ENCODE results near the gene DLGAP1. TPM values are rescaled to one million over a fixed set of nuclear protein-coding genes. Genes with fewer than 3 reads are reported as not detected.

DLGAP1 gene
- total and polyA plus RNA-seq, 2 of the 13 experiments (the other 11 are each of a cell fraction or from before 2014, with no cell fraction given): 0.01 TPM; not detected in 1

DNA sequence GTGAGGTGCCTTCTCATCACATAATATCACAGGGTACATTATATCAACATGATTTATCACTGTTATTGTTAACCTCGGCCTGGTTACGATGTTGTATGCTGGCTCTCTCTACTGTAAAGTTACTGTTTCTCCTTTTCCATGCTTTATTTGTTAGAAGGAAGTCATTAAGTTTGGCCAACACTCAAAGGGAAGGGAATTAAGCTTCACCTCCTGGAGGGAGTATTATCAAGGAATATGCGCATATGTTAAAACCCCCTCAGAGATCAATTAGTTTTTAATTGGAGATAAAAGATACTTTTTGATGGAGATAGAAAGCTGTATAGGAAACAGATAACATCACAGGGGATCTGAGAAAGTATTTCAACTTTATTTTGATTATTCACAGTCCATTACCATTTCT is 221.6 kb downstream of the DLGAP1 start:
- Histone ChIP-seq H3K9ac (ENCODE audit: insufficient read depth, low read depth, low read length) (no peak overlapping the region), H3K4me1 (ENCODE audit: insufficient read depth, low read length) (no peaks in the 10 kb centered on the region), H3K4me2 (ENCODE audit: low read depth, low read length) (no peak overlapping the region), H4K20me1 (ENCODE audit: insufficient read depth, low read length) (no peaks in the 10 kb centered on the region), H3K27ac (ENCODE audit: extremely low read length, insufficient read depth, low read length) (no peak overlapping the region), H3K4me3 (replicated peaks in 1 of 3; ENCODE audit: insufficient read depth in 1 of 3, low read depth in 2 of 3, low read length in 3 of 3) (no peak overlapping the region), H3K27me3 (ENCODE audit: control insufficient read depth in 1 of 2, insufficient read depth in 2 of 2, low read length in 2 of 2) (0 out of 5 replicates have a peak, but pooled peaks cover 0 to 2% of the 10 kb centered on the region in 2 experiments), H2AFZ (ENCODE audit: low read length) (no peak overlapping the region), H3K79me2 (ENCODE audit: insufficient read depth, low read length) (no peaks in the 10 kb centered on the region), H3K9me3 (ENCODE audit: low read length) (no peaks in the 10 kb centered on the region), H3K36me3 (replicated peaks in 1 of 2; ENCODE audit: control insufficient read depth in 1 of 2, insufficient read depth in 2 of 2, low read length in 2 of 2) (no peaks in the 10 kb centered on the region)
- in situ Hi-C loops (cut with HindIII; ENCODE audit: extremely low pct_ligation_motif_present, low pct_unique_long_range_greater_than_20kb) (no loop called here), intact Hi-C loops (cut with micrococcal nuclease; ENCODE audit: unreplicated experiment) (no loop called here)
- no peak for TF ChIP-seq TBP (CRISPR knock-in tag; IDR thresholded peaks at IDR 0.05)
- TF ChIP-seq, protein P1, sequence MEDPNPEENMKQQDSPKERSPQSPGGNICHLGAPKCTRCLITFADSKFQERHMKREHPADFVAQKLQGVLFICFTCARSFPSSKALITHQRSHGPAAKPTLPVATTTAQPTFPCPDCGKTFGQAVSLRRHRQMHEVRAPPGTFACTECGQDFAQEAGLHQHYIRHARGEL (CRISPR knock-in tag; IDR thresholded peaks at IDR 0.05): no peak
- TF ChIP-seq, protein P2, sequence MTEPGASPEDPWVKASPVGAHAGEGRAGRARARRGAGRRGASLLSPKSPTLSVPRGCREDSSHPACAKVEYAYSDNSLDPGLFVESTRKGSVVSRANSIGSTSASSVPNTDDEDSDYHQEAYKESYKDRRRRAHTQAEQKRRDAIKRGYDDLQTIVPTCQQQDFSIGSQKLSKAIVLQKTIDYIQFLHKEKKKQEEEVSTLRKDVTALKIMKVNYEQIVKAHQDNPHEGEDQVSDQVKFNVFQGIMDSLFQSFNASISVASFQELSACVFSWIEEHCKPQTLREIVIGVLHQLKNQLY (CRISPR knock-in tag; IDR thresholded peaks at IDR 0.05): no peak
- FAIRE-seq (no peak), ATAC-seq (no peak), DNase-seq (ENCODE audit: low spot score) (no peak)
- ChIA-PET CTCF (ENCODE audit: low intra/inter-chr PET ratio, low total read pairs) (no interaction called here), POLR2A (no interaction called here)
- BruUV-seq (replicated peaks): no TSS peak
- WGBS (ENCODE audit: low lambda C conversion rate): 32% methylated on average over 3 of the region's 3 CpGs

- DNase-seq (ENCODE audit: low spot score) (no peak), FAIRE-seq (no peak), ATAC-seq (no peak)
- no peaks in the 10 kb centered on the region for H3K79me2 ChIP-seq (ENCODE audit: insufficient read depth, low read length)
- no peaks in the 10 kb centered on the region for H3K36me3 ChIP-seq (replicated peaks in 1 of 2; ENCODE audit: control insufficient read depth in 1 of 2, insufficient read depth in 2 of 2, low read length in 2 of 2)
- no peaks in the 10 kb centered on the region for H4K20me1 ChIP-seq (ENCODE audit: insufficient read depth, low read length)
- no peaks in the 10 kb centered on the region for H3K4me1 ChIP-seq (ENCODE audit: insufficient read depth, low read length)
- WGBS (ENCODE audit: low lambda C conversion rate): 0% methylated on average over 2 of the region's 2 CpGs
- intact Hi-C loops (cut with micrococcal nuclease; ENCODE audit: unreplicated experiment): no loop called here
- no peak overlapping the region for H3K4me2 ChIP-seq (ENCODE audit: low read depth, low read length)
- POLR2A ChIA-PET: no interaction called here
- 0 out of 5 replicates have a peak, but pooled peaks cover 0 to 2% of the 10 kb centered on the region in 2 experiments for H3K27me3 ChIP-seq (ENCODE audit: control insufficient read depth in 1 of 2, insufficient read depth in 2 of 2, low read length in 2 of 2)
- H3K27ac ChIP-seq (ENCODE audit: extremely low read length, insufficient read depth, low read length): no peak overlapping the region
- H2AFZ ChIP-seq (ENCODE audit: low read length): no peak overlapping the region
- no peak overlapping the region for H3K9ac ChIP-seq (ENCODE audit: insufficient read depth, low read depth, low read length)
- CTCF ChIA-PET (ENCODE audit: low intra/inter-chr PET ratio, low total read pairs): no interaction called here
- no TSS peak for BruUV-seq (replicated peaks)
- H3K4me3 ChIP-seq (replicated peaks in 1 of 3; ENCODE audit: insufficient read depth in 1 of 3, low read depth in 2 of 3, low read length in 3 of 3): no peak overlapping the region
- in situ Hi-C loops (cut with HindIII; ENCODE audit: extremely low pct_ligation_motif_present, low pct_unique_long_range_greater_than_20kb): no loop called here
- no peaks in the 10 kb centered on the region for H3K9me3 ChIP-seq (ENCODE audit: low read length)
- TF ChIP-seq ZNF772 (CRISPR knock-in tag; IDR thresholded peaks at IDR 0.05) (no peak), ZBTB44 (CRISPR knock-in tag; IDR thresholded peaks at IDR 0.05) (no peak), SKIL (CRISPR knock-in tag; IDR thresholded peaks at IDR 0.05; ENCODE audit: borderline replicate concordance) (no peak), NFE2 (CRISPR knock-in tag; IDR thresholded peaks at IDR 0.05) (no peak)
- TF ChIP-seq, protein P3, sequence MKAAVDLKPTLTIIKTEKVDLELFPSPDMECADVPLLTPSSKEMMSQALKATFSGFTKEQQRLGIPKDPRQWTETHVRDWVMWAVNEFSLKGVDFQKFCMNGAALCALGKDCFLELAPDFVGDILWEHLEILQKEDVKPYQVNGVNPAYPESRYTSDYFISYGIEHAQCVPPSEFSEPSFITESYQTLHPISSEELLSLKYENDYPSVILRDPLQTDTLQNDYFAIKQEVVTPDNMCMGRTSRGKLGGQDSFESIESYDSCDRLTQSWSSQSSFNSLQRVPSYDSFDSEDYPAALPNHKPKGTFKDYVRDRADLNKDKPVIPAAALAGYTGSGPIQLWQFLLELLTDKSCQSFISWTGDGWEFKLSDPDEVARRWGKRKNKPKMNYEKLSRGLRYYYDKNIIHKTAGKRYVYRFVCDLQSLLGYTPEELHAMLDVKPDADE (CRISPR knock-in tag; IDR thresholded peaks at IDR 0.05): no peak
- TF ChIP-seq, protein P4, sequence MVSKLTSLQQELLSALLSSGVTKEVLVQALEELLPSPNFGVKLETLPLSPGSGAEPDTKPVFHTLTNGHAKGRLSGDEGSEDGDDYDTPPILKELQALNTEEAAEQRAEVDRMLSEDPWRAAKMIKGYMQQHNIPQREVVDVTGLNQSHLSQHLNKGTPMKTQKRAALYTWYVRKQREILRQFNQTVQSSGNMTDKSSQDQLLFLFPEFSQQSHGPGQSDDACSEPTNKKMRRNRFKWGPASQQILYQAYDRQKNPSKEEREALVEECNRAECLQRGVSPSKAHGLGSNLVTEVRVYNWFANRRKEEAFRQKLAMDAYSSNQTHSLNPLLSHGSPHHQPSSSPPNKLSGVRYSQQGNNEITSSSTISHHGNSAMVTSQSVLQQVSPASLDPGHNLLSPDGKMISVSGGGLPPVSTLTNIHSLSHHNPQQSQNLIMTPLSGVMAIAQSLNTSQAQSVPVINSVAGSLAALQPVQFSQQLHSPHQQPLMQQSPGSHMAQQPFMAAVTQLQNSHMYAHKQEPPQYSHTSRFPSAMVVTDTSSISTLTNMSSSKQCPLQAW (CRISPR knock-in tag; IDR thresholded peaks at IDR 0.05): no peak
Observed at GRCh38 chr18:4232656-4233055, 222.5 kb downstream of the DLGAP1 start.

All from HepG2 (cell line).